ENCODE results near the gene HAUS7. TPM values are rescaled to one million over a fixed set of nuclear protein-coding genes. Genes with fewer than 3 reads are reported as not detected.

The HAUS7 gene
- total RNA-seq, 3 donors from 2014 or later: 77.1 to 90.3 (median 85.3) TPM

DNA sequence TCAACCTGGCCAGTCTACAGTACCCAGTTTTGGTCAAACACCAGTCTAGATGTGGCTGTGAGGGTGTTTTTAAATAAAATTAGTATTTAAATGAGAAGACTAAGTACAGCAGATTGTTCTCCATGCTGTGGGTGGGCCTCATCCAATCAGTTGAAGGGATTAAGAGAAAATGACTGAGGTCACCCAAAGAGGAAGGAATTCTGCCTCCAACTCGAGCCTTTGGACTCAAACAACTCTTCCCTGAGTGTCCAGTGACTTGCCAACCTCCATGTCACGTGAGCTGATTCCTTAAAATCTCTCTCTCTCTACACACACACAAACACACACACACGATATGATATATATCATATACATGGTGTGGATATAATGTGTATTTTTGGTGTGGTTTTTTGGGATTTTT, 34.5 kb downstream of the HAUS7 start:
- Mint-ChIP-seq H3K27me3 (ENCODE audit: low read depth) (no peaks in the 10 kb centered on the region), H3K9me3 (no peaks in the 10 kb centered on the region), H3K4me3 (no peak overlapping the region), H3K4me1 (ENCODE audit: low read depth) (no peaks in the 10 kb centered on the region), H3K36me3 (ENCODE audit: insufficient read depth) (no peaks in the 10 kb centered on the region)
- DNase-seq (no peak), ATAC-seq (no peak)

DNA sequence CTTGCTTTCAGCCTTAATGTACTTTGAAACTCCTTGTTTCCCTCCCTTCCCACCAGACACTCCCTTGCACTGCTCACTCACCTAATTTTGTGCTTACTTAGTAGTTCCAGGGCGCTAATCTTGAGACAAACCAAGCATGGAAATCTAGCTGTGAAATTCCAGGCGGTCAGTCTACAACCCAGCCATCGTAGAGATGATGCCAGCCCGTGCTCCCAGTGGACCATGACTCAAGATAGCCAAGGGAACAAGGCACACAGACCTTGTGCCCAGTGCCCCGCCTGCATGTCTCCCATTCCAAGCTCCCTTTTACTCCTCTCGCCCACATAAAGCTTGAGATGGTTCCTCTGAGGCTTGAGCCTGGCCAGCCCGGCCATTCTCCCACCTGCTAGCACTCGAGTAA, 35.6 kb downstream of the HAUS7 start:
- no peak for ATAC-seq
- no peaks in the 10 kb centered on the region for H3K27me3 Mint-ChIP-seq (ENCODE audit: low read depth)
- H3K36me3 Mint-ChIP-seq (ENCODE audit: insufficient read depth): no peaks in the 10 kb centered on the region
- H3K4me1 Mint-ChIP-seq (ENCODE audit: low read depth): no peaks in the 10 kb centered on the region
- no peak for DNase-seq
- H3K4me3 Mint-ChIP-seq: no peak overlapping the region
- no peaks in the 10 kb centered on the region for H3K9me3 Mint-ChIP-seq

DNA sequence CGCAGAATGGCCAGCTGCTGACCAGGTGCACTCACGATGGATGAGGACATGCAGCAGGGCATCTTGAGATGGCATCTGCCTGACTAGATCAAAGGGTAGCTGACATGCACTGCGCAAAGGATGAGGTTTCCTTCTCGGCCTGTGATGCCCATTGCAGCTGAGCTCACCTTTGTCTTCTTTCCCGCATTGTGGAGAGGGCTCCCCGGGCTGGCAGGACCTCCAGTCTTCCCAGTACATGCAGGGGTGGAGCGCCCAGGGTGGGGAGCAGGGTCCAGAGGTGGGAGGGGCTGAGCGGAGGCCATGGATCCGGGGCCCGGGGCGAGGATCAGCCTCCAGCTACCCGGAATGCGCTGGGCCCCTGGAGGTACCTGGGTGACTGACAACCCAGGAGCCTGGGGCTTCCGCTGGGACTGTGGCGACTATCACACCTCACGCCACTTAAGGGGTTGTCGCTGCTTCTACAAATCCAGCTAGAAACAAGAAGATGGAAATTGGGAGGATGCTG, 36.5 kb downstream of the HAUS7 start:
- no peaks in the 10 kb centered on the region for H3K4me1 Mint-ChIP-seq (ENCODE audit: low read depth)
- DNase-seq (no peak), ATAC-seq (no peak)
- H3K27me3 Mint-ChIP-seq (ENCODE audit: low read depth): no peaks in the 10 kb centered on the region
- no peaks in the 10 kb centered on the region for H3K36me3 Mint-ChIP-seq (ENCODE audit: insufficient read depth)
- H3K9me3 Mint-ChIP-seq: no peaks in the 10 kb centered on the region
- H3K4me3 Mint-ChIP-seq: no peak overlapping the region

DNA sequence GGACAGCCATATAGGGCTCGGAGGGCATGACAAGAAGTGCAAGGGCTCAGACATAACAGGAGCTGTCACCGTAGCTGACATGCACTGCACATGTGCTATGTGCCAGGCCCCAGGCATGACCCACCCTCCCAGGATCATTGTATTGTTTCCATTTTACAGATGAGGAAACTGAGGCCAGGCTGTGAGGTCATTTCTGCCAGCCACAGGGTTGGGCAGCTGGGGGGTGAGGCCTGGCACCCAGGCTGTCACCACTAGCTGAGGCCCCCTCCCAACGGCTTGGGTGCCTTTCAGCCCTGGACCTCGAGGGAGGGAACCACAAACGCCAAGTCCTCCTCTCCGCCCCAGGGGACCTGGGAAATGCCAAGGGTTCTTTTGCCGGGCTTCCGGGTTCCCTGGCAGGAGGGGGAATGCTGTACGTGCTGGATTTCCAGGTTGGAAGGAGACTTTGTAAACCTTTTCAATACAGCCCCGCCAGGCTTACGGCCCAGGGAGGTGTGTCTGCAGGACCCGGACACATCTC, 37.2 kb downstream of the HAUS7 start:
- Mint-ChIP-seq H3K27me3 (ENCODE audit: low read depth) (no peaks in the 10 kb centered on the region), H3K9me3 (no peaks in the 10 kb centered on the region), H3K4me3 (no peak overlapping the region), H3K4me1 (ENCODE audit: low read depth) (no peaks in the 10 kb centered on the region), H3K36me3 (ENCODE audit: insufficient read depth) (no peaks in the 10 kb centered on the region)
- DNase-seq (no peak), ATAC-seq (no peak)

DNA sequence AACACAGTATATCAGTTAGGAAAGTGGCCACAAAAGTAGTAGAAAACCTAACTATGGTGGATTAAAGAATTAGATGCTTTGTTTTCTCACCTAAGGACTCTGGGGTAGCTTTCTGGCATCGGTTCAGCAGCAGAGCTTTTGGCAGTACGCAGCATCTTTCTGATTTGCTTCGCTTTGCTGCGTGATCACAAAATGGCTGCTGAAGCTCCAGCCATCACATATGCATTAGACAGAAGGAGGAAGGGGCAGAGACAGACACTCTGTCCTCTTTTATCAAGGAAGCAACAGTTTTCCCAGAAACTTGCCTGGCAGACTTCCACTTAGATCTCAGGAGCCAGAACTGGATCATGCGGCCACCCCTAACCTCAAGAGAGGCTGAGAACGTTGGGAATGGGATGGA, 39.6 kb downstream of the HAUS7 start:
- Mint-ChIP-seq H3K4me3 (no peak overlapping the region), H3K36me3 (ENCODE audit: insufficient read depth) (peaks cover 2% of the 10 kb centered on the region), H3K9me3 (peaks cover 3% of the 10 kb centered on the region), H3K4me1 (ENCODE audit: low read depth) (no peaks in the 10 kb centered on the region), H3K27me3 (ENCODE audit: low read depth) (no peaks in the 10 kb centered on the region)
- no peak for ATAC-seq
- no peak for DNase-seq

DNA sequence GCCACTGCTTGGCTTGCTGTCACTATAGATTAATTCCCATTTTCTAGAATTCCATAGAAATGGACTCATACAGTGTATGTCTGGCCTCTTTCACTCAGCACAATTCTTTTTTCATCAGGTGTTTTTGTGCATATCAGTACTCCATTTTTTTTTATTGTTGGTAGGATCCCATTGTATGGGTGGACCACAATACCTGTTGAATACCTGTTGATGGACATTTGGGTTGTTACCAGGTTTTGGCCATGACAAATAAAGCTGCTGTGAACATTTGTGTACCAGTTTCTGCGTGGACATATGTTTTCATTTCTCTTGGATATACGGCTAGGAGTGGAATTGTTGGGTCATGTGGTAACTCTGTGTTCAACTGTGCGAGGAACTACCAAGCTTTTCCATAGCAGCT, 44.2 kb downstream of the HAUS7 start:
- Mint-ChIP-seq H3K4me1 (ENCODE audit: low read depth) (no peaks in the 10 kb centered on the region), H3K27me3 (ENCODE audit: low read depth) (no peaks in the 10 kb centered on the region), H3K36me3 (ENCODE audit: insufficient read depth) (peaks cover 2% of the 10 kb centered on the region), H3K4me3 (no peak overlapping the region), H3K9me3 (peaks cover 3% of the 10 kb centered on the region)
- DNase-seq (no peak), ATAC-seq (no peak)

DNA sequence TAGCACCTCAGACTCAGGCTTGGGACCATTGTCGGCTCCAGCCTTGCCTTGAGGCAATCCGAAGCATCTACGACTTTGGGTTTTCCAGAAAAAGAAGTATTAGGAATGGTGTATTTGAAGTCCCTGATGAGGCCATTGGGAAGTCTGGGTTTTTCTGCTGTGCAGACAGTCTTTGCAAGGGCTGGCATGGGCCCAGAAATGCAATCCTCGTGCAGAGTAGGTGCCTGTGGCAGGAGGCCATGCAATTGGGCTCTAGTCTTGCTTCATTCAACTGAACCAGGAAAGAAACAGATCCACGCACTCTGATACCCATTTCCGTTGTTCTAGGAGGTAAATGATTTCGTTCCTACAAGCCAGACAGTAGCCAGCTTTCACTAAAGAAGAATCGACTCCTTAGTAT, 46.7 kb downstream of the HAUS7 start:
- Mint-ChIP-seq H3K4me3 (no peak overlapping the region), H3K4me1 (ENCODE audit: low read depth) (no peaks in the 10 kb centered on the region), H3K36me3 (ENCODE audit: insufficient read depth) (peaks cover 2% of the 10 kb centered on the region), H3K27me3 (ENCODE audit: low read depth) (no peaks in the 10 kb centered on the region), H3K9me3 (peaks cover 3% of the 10 kb centered on the region)
- ATAC-seq (no peak), DNase-seq (no peak)

DNA sequence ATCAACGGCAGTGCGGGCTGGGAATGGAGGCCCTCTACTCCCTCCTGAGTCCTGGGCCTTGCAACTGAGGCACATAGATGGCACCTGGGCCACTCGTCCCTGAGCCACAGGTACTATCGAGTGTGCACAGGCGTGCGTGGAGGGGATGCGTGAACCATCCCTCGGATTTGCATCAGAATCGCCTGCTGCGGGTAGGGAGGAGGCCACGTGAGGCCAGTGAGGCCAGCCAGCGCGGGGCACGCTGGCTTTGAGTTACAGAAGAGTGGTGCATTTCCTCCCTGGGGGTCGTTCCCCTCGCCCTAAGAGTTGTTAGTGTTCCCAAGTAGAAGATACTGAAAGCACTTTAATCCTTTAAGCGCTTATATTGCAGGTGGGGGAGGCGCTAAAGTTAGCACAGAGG, 48.5 kb downstream of the HAUS7 start:
- H3K4me3 Mint-ChIP-seq: no peak overlapping the region
- no peaks in the 10 kb centered on the region for H3K9me3 Mint-ChIP-seq
- no peaks in the 10 kb centered on the region for H3K36me3 Mint-ChIP-seq (ENCODE audit: insufficient read depth)
- DNase-seq (no peak), ATAC-seq (no peak)
- H3K4me1 Mint-ChIP-seq (ENCODE audit: low read depth): no peaks in the 10 kb centered on the region
- no peaks in the 10 kb centered on the region for H3K27me3 Mint-ChIP-seq (ENCODE audit: low read depth)

DNA sequence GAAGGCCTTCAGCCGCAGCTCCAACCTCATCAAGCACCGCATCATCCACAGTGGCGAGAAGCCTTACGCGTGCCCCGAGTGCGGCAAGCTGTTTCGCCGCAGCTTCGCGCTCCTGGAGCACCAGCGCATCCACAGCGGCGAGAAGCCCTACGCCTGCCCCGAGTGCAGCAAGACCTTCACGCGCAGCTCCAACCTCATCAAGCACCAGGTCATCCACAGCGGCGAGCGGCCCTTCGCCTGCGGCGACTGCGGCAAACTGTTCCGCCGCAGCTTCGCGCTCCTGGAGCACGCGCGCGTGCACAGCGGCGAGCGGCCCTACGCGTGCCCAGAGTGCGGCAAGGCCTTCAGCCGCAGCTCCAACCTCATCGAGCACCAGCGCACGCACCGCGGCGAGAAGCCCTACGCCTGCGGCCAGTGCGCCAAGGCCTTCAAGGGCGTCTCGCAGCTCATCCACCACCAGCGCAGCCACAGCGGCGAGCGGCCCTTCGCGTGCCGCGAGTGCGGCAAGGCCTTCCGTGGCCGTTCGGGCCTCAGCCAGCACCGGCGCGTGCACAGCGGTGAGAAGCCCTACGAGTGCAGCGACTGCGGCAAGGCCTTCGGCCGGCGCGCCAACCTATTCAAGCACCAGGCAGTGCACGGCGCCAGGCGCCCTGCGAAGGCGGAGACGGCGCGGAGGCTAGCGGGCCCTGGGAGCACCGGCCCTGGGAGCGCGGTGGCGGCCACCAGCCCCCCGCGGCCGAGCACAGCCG, 49.4 kb downstream of the HAUS7 start:
- no peak overlapping the region for H3K4me3 Mint-ChIP-seq
- H3K36me3 Mint-ChIP-seq (ENCODE audit: insufficient read depth): no peaks in the 10 kb centered on the region
- H3K27me3 Mint-ChIP-seq (ENCODE audit: low read depth): no peaks in the 10 kb centered on the region
- no peaks in the 10 kb centered on the region for H3K9me3 Mint-ChIP-seq
- H3K4me1 Mint-ChIP-seq (ENCODE audit: low read depth): no peaks in the 10 kb centered on the region
- DNase-seq (no peak), ATAC-seq (no peak)

DNA sequence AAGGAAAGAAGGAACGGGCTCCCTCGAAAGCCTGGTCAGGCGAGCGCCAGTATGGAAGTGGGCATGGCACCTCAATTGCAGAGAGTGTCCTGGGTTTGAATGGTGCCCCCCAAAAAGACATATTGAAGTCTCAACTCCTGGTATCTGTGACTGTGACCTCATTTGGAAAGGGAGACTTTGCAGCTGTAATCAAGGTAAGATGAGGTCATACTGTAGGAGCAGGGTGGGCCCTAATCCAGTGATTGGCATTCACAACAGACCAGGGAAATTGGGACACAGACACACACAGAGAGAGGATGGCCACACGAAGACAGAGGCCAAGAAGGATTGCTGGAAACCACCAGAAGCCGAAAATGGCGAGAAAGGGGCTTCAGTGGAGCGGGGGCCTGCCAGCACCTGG, 52.7 kb downstream of the HAUS7 start:
- no peak for ATAC-seq
- Mint-ChIP-seq H3K27me3 (ENCODE audit: low read depth) (no peaks in the 10 kb centered on the region), H3K4me3 (no peak overlapping the region), H3K36me3 (ENCODE audit: insufficient read depth) (no peaks in the 10 kb centered on the region), H3K9me3 (no peaks in the 10 kb centered on the region), H3K4me1 (ENCODE audit: low read depth) (no peaks in the 10 kb centered on the region)
- DNase-seq: no peak

DNA sequence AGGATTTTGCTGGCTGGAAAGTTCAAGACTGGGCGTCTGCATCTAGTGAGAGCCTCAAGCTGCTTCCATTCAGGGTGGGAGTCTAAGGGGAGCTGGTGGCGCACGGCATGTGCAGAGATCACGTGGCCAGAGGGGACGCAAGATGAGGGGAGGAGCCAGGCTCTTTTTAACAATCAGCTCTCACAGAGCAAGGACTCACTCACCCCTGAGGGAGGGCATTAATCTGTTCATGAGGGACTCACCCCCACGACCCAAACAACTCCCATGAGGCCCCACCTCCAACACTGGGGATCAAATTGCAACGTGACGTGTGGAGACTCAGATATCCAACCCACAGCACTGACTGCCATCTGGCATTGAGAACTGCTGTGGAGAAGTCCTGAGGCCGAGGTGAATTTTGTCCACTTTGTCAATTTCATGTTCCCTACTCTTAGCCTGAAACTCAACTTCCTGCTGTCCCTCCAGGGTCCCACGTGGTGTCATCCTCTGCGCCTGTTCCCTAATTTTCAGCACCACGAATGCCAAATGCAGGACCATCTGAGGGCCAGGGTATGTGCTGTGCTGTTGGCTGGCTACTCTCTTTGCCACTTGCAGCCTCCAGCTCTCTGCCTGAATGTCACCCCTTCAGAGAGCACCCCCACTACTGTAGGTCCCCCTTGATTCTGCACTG, 53.5 kb downstream of the HAUS7 start:
- no peaks in the 10 kb centered on the region for H3K36me3 Mint-ChIP-seq (ENCODE audit: insufficient read depth)
- no peaks in the 10 kb centered on the region for H3K9me3 Mint-ChIP-seq
- DNase-seq: no peak
- no peaks in the 10 kb centered on the region for H3K27me3 Mint-ChIP-seq (ENCODE audit: low read depth)
- ATAC-seq: no peak
- peaks cover 6% of the 10 kb centered on the region for H3K4me1 Mint-ChIP-seq (ENCODE audit: low read depth)
- H3K4me3 Mint-ChIP-seq: no peak overlapping the region

DNA sequence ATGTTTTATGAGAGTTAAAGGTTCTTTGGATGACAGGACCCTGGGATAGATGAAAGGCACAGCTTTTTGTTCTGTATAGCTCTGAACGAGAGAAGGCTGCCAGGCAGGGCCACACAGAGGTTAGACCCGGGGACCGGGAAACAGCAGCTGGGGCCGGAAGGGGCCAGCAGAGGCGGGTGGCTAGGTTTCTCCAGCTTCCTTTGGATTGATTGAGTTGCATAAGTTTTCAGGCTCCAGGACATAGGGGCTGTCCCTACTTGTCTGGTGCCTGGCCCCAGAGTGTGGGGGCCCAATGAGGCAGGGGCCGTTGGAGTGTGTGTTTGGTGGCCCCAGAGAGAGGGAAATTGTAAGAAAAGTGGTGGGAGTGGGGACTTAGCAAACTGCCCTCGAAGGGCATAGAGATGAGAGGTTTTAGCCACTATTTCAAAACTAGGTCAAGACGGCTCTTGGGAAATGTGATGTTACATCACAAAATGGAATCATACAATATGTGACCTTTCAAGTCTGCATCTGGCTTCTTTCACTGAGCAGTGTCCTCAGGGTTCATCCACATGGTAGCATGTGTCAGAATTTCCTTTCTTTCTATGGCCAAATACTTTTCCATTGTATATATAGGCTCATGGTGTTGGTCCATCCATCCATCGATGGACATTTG, 55.4 kb downstream of the HAUS7 start:
- no peaks in the 10 kb centered on the region for H3K36me3 Mint-ChIP-seq (ENCODE audit: insufficient read depth)
- H3K9me3 Mint-ChIP-seq: no peaks in the 10 kb centered on the region
- DNase-seq (no peak), ATAC-seq (no peak)
- H3K4me3 Mint-ChIP-seq: no peak overlapping the region
- H3K4me1 Mint-ChIP-seq (ENCODE audit: low read depth): peaks cover 9% of the 10 kb centered on the region
- no peaks in the 10 kb centered on the region for H3K27me3 Mint-ChIP-seq (ENCODE audit: low read depth)

DNA sequence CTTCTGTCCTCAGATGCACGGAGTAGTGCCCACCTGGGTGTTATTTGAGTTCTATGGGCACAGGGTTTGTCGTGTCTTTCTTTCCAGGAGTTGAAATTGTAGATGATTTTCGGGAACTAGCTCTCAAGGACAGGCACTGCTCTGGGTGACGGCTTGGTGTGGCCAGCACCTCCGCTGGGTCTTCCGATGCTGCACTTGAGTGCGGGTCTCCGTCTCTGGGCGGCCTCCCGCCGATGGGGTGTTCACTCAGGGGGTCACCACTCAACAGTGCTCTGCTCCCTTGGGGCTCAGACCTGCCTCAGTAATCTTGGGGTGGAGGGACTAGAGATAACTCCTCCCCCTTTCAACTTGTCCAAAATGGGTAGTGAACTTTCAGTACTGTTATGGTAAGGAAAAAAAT, 56.6 kb downstream of the HAUS7 start:
- H3K36me3 Mint-ChIP-seq (ENCODE audit: insufficient read depth): no peaks in the 10 kb centered on the region
- H3K4me1 Mint-ChIP-seq (ENCODE audit: low read depth): peaks cover 9% of the 10 kb centered on the region
- no peaks in the 10 kb centered on the region for H3K9me3 Mint-ChIP-seq
- DNase-seq (no peak), ATAC-seq (no peak)
- no peaks in the 10 kb centered on the region for H3K27me3 Mint-ChIP-seq (ENCODE audit: low read depth)
- H3K4me3 Mint-ChIP-seq: no peak overlapping the region

DNA sequence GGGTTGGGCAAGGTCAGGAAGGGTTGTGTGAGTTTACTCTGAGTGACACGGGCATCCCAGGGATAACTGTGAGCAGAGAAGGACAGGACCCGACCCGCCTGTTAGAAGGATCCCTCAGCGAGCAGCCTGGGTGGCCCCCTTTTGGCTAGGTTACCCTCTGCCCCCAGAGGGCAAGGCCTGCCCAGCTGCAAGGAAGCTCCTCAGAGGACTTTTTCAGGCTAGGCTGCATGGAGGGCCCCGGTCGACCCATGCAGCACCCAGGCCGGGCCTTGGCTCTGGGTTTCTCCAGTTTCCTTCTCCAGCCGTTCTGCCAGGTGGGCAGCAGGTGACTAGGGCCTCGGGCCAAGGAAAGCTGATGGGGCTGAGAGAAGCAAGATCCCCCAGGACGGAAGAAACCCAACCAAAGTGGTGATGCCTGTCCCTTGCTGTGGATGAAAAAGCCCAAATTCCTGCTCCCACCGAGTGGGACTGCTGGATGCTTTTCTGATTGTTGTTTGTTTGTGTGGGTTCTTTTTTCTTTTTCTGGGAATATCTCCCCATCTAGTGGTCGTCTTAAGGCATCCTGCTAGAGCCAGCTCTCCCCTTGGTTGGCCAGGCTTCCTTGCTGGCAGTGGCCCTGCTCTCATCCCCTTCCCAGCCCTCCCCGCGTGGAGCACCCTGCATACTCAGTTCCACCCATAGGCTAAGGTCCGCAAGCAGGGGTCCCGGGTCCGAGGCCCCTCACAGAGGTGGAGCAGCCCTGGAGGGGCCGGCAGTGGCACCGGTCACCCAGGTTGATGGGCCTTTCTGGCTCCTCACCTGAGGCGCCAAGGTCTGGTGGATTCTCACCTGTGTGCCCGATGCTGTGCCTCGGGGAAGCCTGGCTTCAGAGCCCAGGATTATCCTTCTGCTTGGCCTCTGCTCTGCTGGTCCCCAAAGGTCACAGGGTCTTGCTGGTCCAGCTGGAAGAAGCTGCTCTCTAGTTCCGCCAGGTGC, 57.3 kb downstream of the HAUS7 start:
- DNase-seq (no peak), ATAC-seq (no peak)
- H3K4me1 Mint-ChIP-seq (ENCODE audit: low read depth): peaks cover 9% of the 10 kb centered on the region
- no peak overlapping the region for H3K4me3 Mint-ChIP-seq
- H3K36me3 Mint-ChIP-seq (ENCODE audit: insufficient read depth): no peaks in the 10 kb centered on the region
- no peaks in the 10 kb centered on the region for H3K9me3 Mint-ChIP-seq
- no peaks in the 10 kb centered on the region for H3K27me3 Mint-ChIP-seq (ENCODE audit: low read depth)
